Fibroblast of gingiva (primary cell): ENCODE data around the gene HMGA1.
A peak's percentile ranks its signal among the peaks of the same experiment; 100 is the strongest.
"Not testable (repeated sequence)": the region's sequence is repeated elsewhere in the genome, so short reads cannot be mapped to it uniquely, and the experiment has no call there.

Experiments
- DNase-seq: peaks from one replicate; pipeline ENCODE4 v3.0.0-alpha.2; 2011; ENCODE audit warnings: low read depth

HMGA1 gene

GRCh38 chr6:34260576-34261267, 24.0 kb downstream of the HMGA1 start:
- DNase-seq = no peak

- not testable (repeated sequence) for DNase-seq
Observed at GRCh38 chr6:34263484-34263883, 26.8 kb downstream of the HMGA1 start.

- no peak for DNase-seq
Observed at GRCh38 chr6:34267746-34268145, 31.1 kb downstream of the HMGA1 start.

GRCh38 chr6:34269132-34269531, 32.5 kb downstream of the HMGA1 start:
- DNase-seq = not testable (repeated sequence)

GRCh38 chr6:34269658-34270341, 33.1 kb downstream of the HMGA1 start:
- not testable (repeated sequence) for DNase-seq

- DNase-seq = no peak
Observed at GRCh38 chr6:34272013-34272926, 35.6 kb downstream of the HMGA1 start.

- no peak for DNase-seq
Observed at GRCh38 chr6:34273242-34273805, 36.7 kb downstream of the HMGA1 start.

GRCh38 chr6:34274129-34274528, 37.5 kb downstream of the HMGA1 start:
- DNase-seq = no peak

- no peak for DNase-seq
Observed at GRCh38 chr6:34275128-34275804, 38.6 kb downstream of the HMGA1 start.

- no peak for DNase-seq
Observed at GRCh38 chr6:34276191-34276590, 39.5 kb downstream of the HMGA1 start.

- no peak for DNase-seq
Observed at GRCh38 chr6:34276881-34277762, 40.4 kb downstream of the HMGA1 start.

- DNase-seq = no peak
Observed at GRCh38 chr6:34277763-34278112, 41.1 kb downstream of the HMGA1 start.

- no peak for DNase-seq
Observed at GRCh38 chr6:34278833-34279232, 42.2 kb downstream of the HMGA1 start.

GRCh38 chr6:34280216-34280615, 43.5 kb downstream of the HMGA1 start:
- DNase-seq = no peak

- no peak for DNase-seq
Observed at GRCh38 chr6:34281702-34282334, 45.1 kb downstream of the HMGA1 start.

- peak; percentile 97 for DNase-seq
Observed at GRCh38 chr6:34284563-34285447, 48.1 kb downstream of the HMGA1 start.

- DNase-seq = no peak
Observed at GRCh38 chr6:34285448-34286164, 48.9 kb downstream of the HMGA1 start.

GRCh38 chr6:34288581-34288980, 51.9 kb downstream of the HMGA1 start:
- DNase-seq = no peak

- DNase-seq = no peak
Observed at GRCh38 chr6:34289137-34289536, 52.5 kb downstream of the HMGA1 start.
